ENCODE results near the gene CEP164. TPM values are rescaled to one million over a fixed set of nuclear protein-coding genes. Genes with fewer than 3 reads are reported as not detected.
A peak's percentile ranks its signal among the peaks of the same experiment; 100 is the strongest.

The CEP164 gene
- polyA plus RNA-seq, 1 of the 3 experiments (the other 2 are of a cell fraction) = 27.7 TPM

DNA sequence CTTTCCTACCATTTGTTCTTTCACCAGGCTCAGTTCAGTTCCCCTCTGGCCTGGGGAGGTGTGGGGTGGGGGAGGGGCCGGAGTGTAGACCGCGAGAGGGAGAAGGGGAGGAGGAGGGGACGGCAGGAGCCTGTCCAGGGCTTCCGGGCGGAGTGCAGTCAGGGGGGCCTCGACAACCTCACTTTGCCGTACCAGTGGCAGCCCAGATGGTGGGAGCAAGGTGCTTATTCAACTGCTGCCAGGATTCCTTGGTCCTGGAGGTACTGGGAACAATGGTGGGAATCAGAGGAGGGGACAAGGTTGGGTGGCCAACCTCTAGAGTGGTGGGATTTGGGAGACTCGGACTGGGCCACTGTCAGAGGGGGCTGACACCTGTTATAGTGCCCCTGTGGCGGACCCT is 12.8 kb upstream of the CEP164 start:
- H4K20me1 ChIP-seq (ENCODE audit: insufficient read depth) = no peaks in the 10 kb centered on the region
- peak overlapping the region; percentile 66 to 81 for H3K4me3 ChIP-seq (ENCODE audit: low read depth in 2 of 2, low read length in 1 of 2)
- ChIA-PET CTCF (interaction anchor here (1.3 to 2.5 kb wide), 3 partner anchors 12 to 112 kb away, joined by 4 to 8 read pairs (median 8); partner anchors contain the start of genes PCSK7 and RNF214), POLR2A (interaction anchor here (1.4 kb wide), 1 partner anchor 13 kb away, joined by 4 read pairs; the partner anchor contains the start of gene CEP164)
- H3K4me1 ChIP-seq (ENCODE audit: control insufficient read depth in 1 of 2, insufficient read depth in 2 of 2, low read depth in 1 of 2, low read length in 1 of 2) = peaks cover 0 to 19% of the 10 kb centered on the region in 2 experiments; a peak in 3 of 4 replicates
- H3K4me2 ChIP-seq = peak overlapping the region; percentile 99
- peak overlapping the region; percentile 69 for H3K9ac ChIP-seq
- peaks cover 7% of the 10 kb centered on the region for H3F3A ChIP-seq (replicated peaks; ENCODE audit: insufficient read depth)
- no peaks in the 10 kb centered on the region for H3K27me3 ChIP-seq (ENCODE audit: insufficient read depth)
- 40% methylated on average over 6 of the region's 10 CpGs for WGBS (ENCODE audit: low lambda C conversion rate)
- TF ChIP-seq, protein P1, sequence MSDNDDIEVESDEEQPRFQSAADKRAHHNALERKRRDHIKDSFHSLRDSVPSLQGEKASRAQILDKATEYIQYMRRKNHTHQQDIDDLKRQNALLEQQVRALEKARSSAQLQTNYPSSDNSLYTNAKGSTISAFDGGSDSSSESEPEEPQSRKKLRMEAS (IDR thresholded peaks at IDR 0.05; ENCODE audit: low read depth) = no peak
- TF ChIP-seq SMC3 (IDR thresholded peaks at IDR 0.05; ENCODE audit: low read depth, low read length) (no peak), POLR2AphosphoS5 (IDR thresholded peaks at IDR 0.05; ENCODE audit: low read depth, low read length) (no peak), GATA2 (CRISPR knock-in tag; IDR thresholded peaks at IDR 0.05) (no peak), TEAD4 (IDR thresholded peaks at IDR 0.05; ENCODE audit: borderline replicate concordance, insufficient read depth) (no peak), FOXM1 (IDR thresholded peaks at IDR 0.05; ENCODE audit: low read depth) (no peak), MEF2A (IDR thresholded peaks at IDR 0.05; ENCODE audit: borderline replicate concordance, low read depth) (no peak)
- TF ChIP-seq, protein P2, sequence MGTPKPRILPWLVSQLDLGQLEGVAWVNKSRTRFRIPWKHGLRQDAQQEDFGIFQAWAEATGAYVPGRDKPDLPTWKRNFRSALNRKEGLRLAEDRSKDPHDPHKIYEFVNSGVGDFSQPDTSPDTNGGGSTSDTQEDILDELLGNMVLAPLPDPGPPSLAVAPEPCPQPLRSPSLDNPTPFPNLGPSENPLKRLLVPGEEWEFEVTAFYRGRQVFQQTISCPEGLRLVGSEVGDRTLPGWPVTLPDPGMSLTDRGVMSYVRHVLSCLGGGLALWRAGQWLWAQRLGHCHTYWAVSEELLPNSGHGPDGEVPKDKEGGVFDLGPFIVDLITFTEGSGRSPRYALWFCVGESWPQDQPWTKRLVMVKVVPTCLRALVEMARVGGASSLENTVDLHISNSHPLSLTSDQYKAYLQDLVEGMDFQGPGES (IDR thresholded peaks at IDR 0.05; ENCODE audit: low read depth, low read length) = no peak
- TF ChIP-seq, protein P3, sequence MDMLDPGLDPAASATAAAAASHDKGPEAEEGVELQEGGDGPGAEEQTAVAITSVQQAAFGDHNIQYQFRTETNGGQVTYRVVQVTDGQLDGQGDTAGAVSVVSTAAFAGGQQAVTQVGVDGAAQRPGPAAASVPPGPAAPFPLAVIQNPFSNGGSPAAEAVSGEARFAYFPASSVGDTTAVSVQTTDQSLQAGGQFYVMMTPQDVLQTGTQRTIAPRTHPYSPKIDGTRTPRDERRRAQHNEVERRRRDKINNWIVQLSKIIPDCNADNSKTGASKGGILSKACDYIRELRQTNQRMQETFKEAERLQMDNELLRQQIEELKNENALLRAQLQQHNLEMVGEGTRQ (IDR thresholded peaks at IDR 0.05; ENCODE audit: borderline replicate concordance, low read depth, low read length) = no peak
- TF ChIP-seq, protein P4, sequence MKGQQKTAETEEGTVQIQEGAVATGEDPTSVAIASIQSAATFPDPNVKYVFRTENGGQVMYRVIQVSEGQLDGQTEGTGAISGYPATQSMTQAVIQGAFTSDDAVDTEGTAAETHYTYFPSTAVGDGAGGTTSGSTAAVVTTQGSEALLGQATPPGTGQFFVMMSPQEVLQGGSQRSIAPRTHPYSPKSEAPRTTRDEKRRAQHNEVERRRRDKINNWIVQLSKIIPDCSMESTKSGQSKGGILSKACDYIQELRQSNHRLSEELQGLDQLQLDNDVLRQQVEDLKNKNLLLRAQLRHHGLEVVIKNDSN (IDR thresholded peaks at IDR 0.05; ENCODE audit: borderline replicate concordance, low read depth) = no peak
- no peaks in the 10 kb centered on the region for H3K36me3 ChIP-seq (replicated peaks in 1 of 2; ENCODE audit: control insufficient read depth in 1 of 2, insufficient read depth in 2 of 2, low read length in 1 of 2)
- H3K27ac ChIP-seq (ENCODE audit: low read depth in 2 of 2, low read length in 1 of 2) = no peak overlapping the region; a peak in 1 of 4 replicates
- H3K79me2 ChIP-seq (ENCODE audit: insufficient read depth) = peaks cover 49% of the 10 kb centered on the region
- H3K9me3 ChIP-seq = no peaks in the 10 kb centered on the region
- peak; percentile 62 for DNase-seq
- H3K9me2 ChIP-seq = no peaks in the 10 kb centered on the region
- peak overlapping the region; percentile 93; the same call in 1 of the 2 replicates for H2AFZ ChIP-seq (ENCODE audit: low read depth)

DNA sequence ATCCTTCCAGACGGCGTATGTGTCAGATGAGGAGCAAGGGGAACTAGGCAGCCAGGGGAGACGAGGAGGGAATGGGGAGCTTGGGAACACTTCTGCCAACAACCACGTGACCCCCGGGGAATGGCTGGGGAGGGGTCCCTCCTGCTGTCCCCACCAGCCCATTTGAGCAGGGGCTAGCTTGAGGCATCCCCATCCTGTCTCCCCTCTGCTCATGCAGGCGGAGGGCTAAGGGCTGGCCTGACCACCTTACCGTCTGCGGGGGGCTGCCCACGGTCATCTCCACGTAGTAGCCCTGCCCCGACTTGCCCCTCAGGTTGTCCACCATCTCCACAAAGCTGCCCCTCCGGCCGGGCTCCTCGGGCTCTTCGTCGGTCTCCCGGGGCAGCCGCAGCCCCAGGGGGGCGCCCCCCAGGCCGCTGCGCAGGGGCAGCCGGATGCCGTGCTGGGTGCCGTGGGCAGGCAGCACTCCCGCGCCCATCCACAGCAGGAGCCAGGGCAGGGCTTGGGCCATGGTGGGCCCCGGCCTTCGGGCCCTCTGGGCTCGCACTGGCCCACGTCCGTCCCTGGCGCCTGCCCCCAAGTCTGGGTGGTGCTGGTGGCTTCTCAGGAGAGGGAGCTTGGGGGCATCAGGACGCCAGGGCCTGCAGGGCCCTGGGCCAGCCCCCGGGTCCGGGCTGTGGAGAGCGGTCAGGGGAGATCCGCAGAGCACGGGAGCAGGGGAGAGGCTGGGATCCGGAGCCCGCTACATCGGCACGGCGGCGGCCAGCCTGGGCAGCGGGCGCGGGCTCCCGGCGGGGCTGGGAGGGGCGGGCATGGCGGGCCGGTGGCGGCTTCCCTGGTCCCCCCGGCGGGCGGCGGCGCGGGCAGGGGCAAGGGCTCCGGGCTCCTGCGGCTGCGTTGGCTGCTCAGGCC is 12.1 kb upstream of the CEP164 start:
- peak overlapping the region; percentile 99 for H3K4me2 ChIP-seq
- H4K20me1 ChIP-seq (ENCODE audit: insufficient read depth) = no peaks in the 10 kb centered on the region
- peaks cover 45% of the 10 kb centered on the region for H3K79me2 ChIP-seq (ENCODE audit: insufficient read depth)
- DNase-seq = no peak
- no peaks in the 10 kb centered on the region for H3K36me3 ChIP-seq (replicated peaks in 1 of 2; ENCODE audit: control insufficient read depth in 1 of 2, insufficient read depth in 2 of 2, low read length in 1 of 2)
- H3K27me3 ChIP-seq (ENCODE audit: insufficient read depth) = no peaks in the 10 kb centered on the region
- POLR2A ChIA-PET = interaction anchor here (1.4 to 1.6 kb wide), 2 partner anchors 12 kb away, joined by 4 to 8 read pairs; partner anchors contain the start of gene CEP164
- H3K4me1 ChIP-seq (ENCODE audit: control insufficient read depth in 1 of 2, insufficient read depth in 2 of 2, low read depth in 1 of 2, low read length in 1 of 2) = peaks cover 0 to 19% of the 10 kb centered on the region in 2 experiments; a peak in 3 of 4 replicates
- WGBS (ENCODE audit: low lambda C conversion rate) = 0% methylated on average over 2 of the region's 62 CpGs
- peaks cover 7% of the 10 kb centered on the region for H3F3A ChIP-seq (replicated peaks; ENCODE audit: insufficient read depth)
- peak overlapping the region; percentile 66 to 81 for H3K4me3 ChIP-seq (ENCODE audit: low read depth in 2 of 2, low read length in 1 of 2)
- CTCF ChIA-PET = interaction anchor here (0.7 to 2.5 kb wide), 4 partner anchors 9 to 111 kb away, joined by 3 to 8 read pairs (median 6); partner anchors contain the start of genes PCSK7 and RNF214
- no peaks in the 10 kb centered on the region for H3K9me2 ChIP-seq
- peak overlapping the region; percentile 93 for H2AFZ ChIP-seq (ENCODE audit: low read depth)
- peak overlapping the region; percentile 69 for H3K9ac ChIP-seq
- H3K27ac ChIP-seq (ENCODE audit: low read depth in 2 of 2, low read length in 1 of 2) = peak overlapping the region in 1 of 2 experiments; percentile 3; a peak in 1 of 4 replicates
- TF ChIP-seq, protein P4 (IDR thresholded peaks at IDR 0.05; ENCODE audit: borderline replicate concordance, low read depth) = peak; percentile 64; the same call in 1 of the 2 replicates
- TF ChIP-seq CHD2 (IDR thresholded peaks at IDR 0.05; ENCODE audit: low read length, partially characterized antibody) = no peak
- TF ChIP-seq EP300 (IDR thresholded peaks at IDR 0.05; ENCODE audit: borderline replicate concordance in 1 of 2, low read depth in 1 of 2, low read length in 1 of 2) = no peak
- no peak for TF ChIP-seq RAD21 (IDR thresholded peaks at IDR 0.05; ENCODE audit: low read length)
- TF ChIP-seq RFX5 (IDR thresholded peaks at IDR 0.05; ENCODE audit: low read length) = 0 out of 2 replicates have a peak, but pooled peaks have one; percentile 14
- no peaks in the 10 kb centered on the region for H3K9me3 ChIP-seq
